NB4 (cell line): Measurements from ENCODE around the gene AMBP.
A peak's percentile ranks its signal among the peaks of the same experiment; 100 is the strongest.

Source experiments
- DNase-seq: peaks from one replicate; pipeline ENCODE4 v3.0.0; 2010; ENCODE audit warnings: low read depth
- H3K4me3 ChIP-seq: one replicate; pipeline ENCODE4 v1.5.1; 2011; ENCODE audit warnings: mild to moderate bottlenecking, low read depth, low read length, moderate library complexity
- CTCF ChIP-seq: IDR thresholded peaks from one replicate; pipeline ENCODE4 v1.5.1; 2012; ENCODE audit warnings: low read depth, low read length
- MAX ChIP-seq: IDR thresholded peaks from 2 replicates; pipeline ENCODE4 v1.6.1; 2011; ENCODE audit warnings: low read depth, low read length
- MYC ChIP-seq: IDR thresholded peaks from 2 replicates; pipeline ENCODE4 v1.6.1; 2011; ENCODE audit warnings: low read depth, low read length
- POLR2A ChIP-seq: IDR thresholded peaks from 2 replicates; pipeline ENCODE4 v1.6.1; 2011; ENCODE audit warnings: mild to moderate bottlenecking; ENCODE audit not compliant: insufficient read length; ENCODE audit errors: extremely low read depth

The AMBP gene

DNA sequence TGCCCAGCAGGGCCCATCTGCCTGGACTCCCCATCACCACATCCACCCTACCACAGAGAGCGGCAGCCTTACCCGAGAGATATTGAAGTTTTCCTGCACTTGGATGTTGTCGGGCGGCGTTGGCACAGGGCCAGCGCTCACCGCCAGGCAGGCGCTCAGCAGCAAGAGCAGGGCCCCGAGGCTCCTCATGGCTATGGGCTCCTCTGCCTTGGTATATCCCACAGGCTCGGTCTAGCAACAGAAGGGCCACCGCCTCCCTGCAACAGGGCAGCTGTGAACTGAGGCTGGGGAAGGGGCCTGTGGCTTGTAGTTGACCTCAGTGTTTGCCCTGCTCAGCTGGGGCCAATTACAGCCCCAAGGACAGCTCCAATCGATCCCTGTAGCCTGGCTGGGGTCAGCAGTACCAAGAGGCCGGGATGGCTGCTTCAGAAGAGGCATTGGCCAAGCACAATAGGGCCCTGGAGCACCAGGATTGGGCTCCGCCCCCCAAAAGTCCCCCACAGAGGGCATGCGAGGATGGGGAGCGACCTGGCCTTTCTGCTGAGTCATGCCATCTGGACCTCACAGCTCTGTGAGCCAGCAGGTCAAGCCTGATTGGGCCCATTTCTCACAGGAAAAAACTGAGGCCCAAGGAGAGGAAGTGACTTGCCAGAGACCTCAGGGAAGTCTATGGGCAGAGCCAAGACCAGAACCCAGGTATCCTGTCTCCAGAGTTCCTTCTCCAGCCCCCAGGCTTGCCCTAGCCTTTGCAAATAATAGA lies at the start of gene AMBP:
AMBP (minus strand) TSS at position 280 of the 760 bp plus-strand sequence; CDS start at position 189, 91 bp downstream.
- peak; percentile 24 for DNase-seq

DNA sequence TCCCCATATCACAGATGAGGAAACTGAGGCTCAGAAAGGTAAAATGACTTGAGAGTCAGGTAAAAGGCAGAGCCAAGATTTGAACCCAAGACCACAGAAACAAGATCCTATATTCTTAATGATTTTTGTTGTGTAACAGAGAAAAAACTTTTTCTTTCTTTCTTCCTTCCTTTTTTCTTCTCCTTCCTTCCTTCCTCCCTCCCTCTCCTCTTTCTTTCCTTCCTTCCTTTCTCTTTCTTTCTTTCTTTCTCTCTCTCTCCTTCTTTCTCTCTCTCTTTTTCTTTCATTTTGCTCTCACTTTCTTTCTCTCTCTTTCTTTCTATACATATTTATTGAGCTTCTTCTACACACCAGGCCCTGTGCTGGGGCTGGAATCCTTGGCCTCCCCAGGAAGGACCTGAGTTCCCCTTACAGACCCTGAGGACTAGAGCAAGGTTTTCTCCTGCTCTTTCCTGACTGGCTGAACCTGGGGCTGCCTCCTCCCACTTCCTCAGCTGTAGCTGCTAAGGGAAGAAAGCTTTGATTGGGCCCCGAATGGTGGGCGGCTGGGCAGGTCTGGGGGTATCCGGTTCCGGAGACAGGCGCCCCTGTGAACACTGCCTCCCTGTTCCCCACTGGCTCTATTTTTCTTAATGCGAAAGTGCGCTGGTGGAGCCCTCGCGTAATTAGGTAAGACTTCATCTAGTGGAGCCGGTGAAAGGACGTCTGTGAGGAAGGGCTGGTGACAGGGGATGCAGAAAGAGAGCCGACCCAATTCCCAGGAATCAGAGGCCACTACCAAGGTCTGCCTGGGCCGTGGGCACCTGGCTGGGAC lies 48.4 kb upstream of the AMBP start:
- no peak for DNase-seq

More for the DNA sequence above, at the start of gene AMBP:
- no peak for TF ChIP-seq MYC
- no peak for TF ChIP-seq POLR2A
- TF ChIP-seq CTCF, result no peak
- no peak for TF ChIP-seq MAX
- H3K4me3 ChIP-seq, result no peak within 1 kb of the TSS

DNA sequence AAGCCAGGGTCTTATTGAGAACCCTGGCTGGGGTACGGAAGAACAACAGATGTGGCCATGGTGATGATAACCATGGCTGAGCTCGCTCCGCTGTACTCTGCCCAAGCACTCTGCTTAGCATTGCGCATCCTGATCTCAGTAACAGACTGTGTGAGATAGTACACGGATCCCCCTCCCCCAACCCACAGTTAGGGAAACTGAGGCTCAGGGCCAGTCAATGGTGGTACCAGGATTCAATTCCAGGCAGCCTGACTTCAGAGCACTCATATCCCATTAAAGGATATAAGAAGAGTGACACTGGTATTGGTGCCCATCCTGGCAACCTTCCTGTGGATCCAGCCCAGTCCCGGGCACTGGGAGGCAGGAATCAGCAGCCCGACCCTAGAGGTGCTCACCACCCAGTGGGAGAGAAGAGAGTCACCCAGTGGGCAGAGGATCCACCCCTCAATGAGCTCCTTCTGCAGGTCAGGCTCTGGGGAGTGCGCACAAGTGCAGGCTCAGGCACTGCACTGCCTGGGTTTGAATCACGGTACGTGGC lies 47.4 kb upstream of the AMBP start:
- no peak for DNase-seq

More for the DNA sequence above, 48.4 kb upstream of the AMBP start:
- TF ChIP-seq MAX (no peak), CTCF (no peak), POLR2A (no peak), MYC (no peak)
- no peak overlapping the region for H3K4me3 ChIP-seq

DNA sequence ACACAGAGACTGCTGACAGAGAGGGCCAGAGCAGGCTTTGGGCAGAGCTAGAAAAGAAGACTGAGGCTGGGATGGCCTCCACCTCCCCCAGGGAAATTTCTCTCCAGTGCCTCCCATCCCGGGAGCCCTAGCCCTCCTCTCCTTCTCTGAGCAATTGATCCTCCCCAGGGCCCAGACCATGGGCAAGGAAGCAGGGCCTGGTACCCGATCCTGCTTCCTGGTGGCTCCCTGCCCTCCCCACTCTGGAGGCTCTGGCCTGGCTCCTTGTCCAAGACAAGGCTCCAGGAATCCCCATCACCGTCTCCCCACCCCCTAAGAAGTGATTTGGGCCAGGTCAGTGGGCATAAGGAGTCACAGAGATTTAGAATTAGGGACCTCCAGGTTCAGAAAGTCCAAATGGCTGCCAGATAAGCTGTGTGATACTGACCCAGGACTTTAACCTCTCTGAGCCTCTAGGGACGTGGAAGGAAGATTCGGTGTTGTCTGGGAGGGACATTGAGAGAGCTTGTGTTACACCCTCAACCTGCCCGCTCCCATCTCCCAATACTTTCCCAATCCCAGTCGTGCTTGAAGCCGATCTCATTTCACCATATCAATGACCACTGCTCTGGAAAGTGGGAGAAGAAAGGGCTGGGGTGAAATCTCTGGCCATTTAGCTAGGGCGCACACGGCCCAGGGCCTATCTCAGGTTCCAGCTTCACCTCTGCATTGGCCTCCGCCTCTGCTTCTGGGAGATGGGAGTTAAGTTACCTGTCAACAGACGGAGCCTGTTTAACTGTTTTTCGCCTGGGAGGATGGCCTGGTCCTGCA lies 46.8 kb upstream of the AMBP start:
- no peak for DNase-seq
- H3K4me3 ChIP-seq, result no peak overlapping the region
- TF ChIP-seq POLR2A (no peak), CTCF (no peak), MYC (no peak), MAX (no peak)

More for the DNA sequence above, 47.4 kb upstream of the AMBP start:
- TF ChIP-seq CTCF (no peak), MYC (no peak), POLR2A (no peak), MAX (no peak)
- no peak overlapping the region for H3K4me3 ChIP-seq

- no peak for DNase-seq
- TF ChIP-seq CTCF, result no peak
- no peak for TF ChIP-seq POLR2A
- TF ChIP-seq MYC, result no peak
- no peak for TF ChIP-seq MAX
- H3K4me3 ChIP-seq, result no peak overlapping the region
These were observed 46.0 kb upstream of the AMBP start for GRCh38 chr9:114124138-114124537.
